K562 (cell line): ENCODE results near the gene SVOP. TPM values are rescaled to one million over a fixed set of nuclear protein-coding genes. Genes with fewer than 3 reads are reported as not detected.

Experiments used
- E2F6 ChIP-seq, 2 experiments: IDR thresholded peaks; 2 replicates each; pipeline ENCODE4 v1.6.1; 2011; ENCODE audit warnings: borderline replicate concordance in 1 of 2, control low read depth in 1 of 2, low read depth in 1 of 2, low read length in 1 of 2, mild to moderate bottlenecking in 1 of 2, mixed read lengths in 1 of 2, moderate library complexity in 1 of 2; ENCODE audit not compliant: insufficient read depth in 1 of 2, insufficient read length in 1 of 2, poor library complexity in 1 of 2, severe bottlenecking in 1 of 2; ENCODE audit errors: extremely low read depth in 1 of 2
- FOXM1 ChIP-seq, 2 experiments: fragments of 450-650 bp in 1 of 2; sonication (generic) in 1 of 2; formaldehyde crosslinking in 1 of 2; IDR thresholded peaks; 2 replicates each; pipeline versions ENCODE4 v1.6.1 to v1.9.0; 2017 to 2022; ENCODE audit warnings: low read depth in 2 of 2, mild to moderate bottlenecking in 2 of 2, missing genetic modification reagents in 1 of 2, moderate library complexity in 1 of 2
- MCM3 ChIP-seq: fragments of 450-650 bp; IDR thresholded peaks from 2 replicates; pipeline ENCODE4 v1.6.1; 2016
- MECOM ChIP-seq: fragments of 250-450 bp; sonication (Bioruptor Pico); IDR thresholded peaks from 2 replicates; pipeline ENCODE4 v1.8.0; 2022; ENCODE audit warnings: inconsistent platforms
- MEF2D ChIP-seq: conservative IDR thresholded peaks from 2 replicates; pipeline ENCODE4 v1.6.1; 2016; ENCODE audit warnings: low read depth, missing genetic modification characterization, missing compliant biosample characterization
- PML ChIP-seq: IDR thresholded peaks from 2 replicates; pipeline ENCODE4 v1.6.1; 2012; ENCODE audit warnings: low read length, inconsistent platforms
- PTTG1 ChIP-seq: fragments of 450-650 bp; IDR thresholded peaks from 2 replicates; pipeline ENCODE4 v1.6.1; 2016; ENCODE audit warnings: low read depth, mild to moderate bottlenecking, missing genetic modification characterization, missing compliant biosample characterization
- RBFOX2 ChIP-seq: fragments of 200-400 bp; formaldehyde crosslinking; IDR thresholded peaks from 2 replicates; pipeline ENCODE4 v1.6.1; 2017; ENCODE audit warnings: low read depth, mild to moderate bottlenecking, low read length, moderate library complexity
- RNF2 ChIP-seq: sonication (generic); IDR thresholded peaks from 2 replicates; pipeline ENCODE4 v1.6.1; 2016
- SAFB2 ChIP-seq: fragments of 200-400 bp; formaldehyde crosslinking; IDR thresholded peaks from 2 replicates; pipeline ENCODE4 v1.6.1; 2018; ENCODE audit warnings: borderline replicate concordance, low read length, low read depth, moderate library complexity; ENCODE audit not compliant: severe bottlenecking
- SOX6 ChIP-seq: fragments of 450-650 bp; IDR thresholded peaks from 2 replicates; pipeline ENCODE4 v1.6.1; 2014; ENCODE audit warnings: mild to moderate bottlenecking
- STAT5B ChIP-seq: fragments of 250-450 bp; sonication (Bioruptor Pico); IDR thresholded peaks from 2 replicates; pipeline ENCODE4 v1.8.0; 2021; ENCODE audit warnings: mild to moderate bottlenecking, inconsistent platforms
- TFAM ChIP-seq: fragments of 250-450 bp; sonication (Bioruptor Pico); conservative IDR thresholded peaks from 2 replicates; pipeline ENCODE4 v1.5.0; 2021; ENCODE audit warnings: mild to moderate bottlenecking, moderate library complexity
- ZNF639 ChIP-seq, 2 experiments: fragments of 200-800 bp in 1 of 2; sonication (Bioruptor generic) in 1 of 2; sonication (generic) in 1 of 2; formaldehyde crosslinking in 1 of 2; IDR thresholded peaks in 1 of 2; conservative IDR thresholded peaks in 1 of 2; 2 replicates each; pipeline versions ENCODE4 v1.5.0 to v1.6.1; 2016 to 2020; ENCODE audit warnings: missing compliant biosample characterization in 1 of 2, missing genetic modification characterization in 1 of 2, missing genetic modification reagents in 1 of 2
- ZNF764 ChIP-seq: fragments of 250-450 bp; sonication (Bioruptor Pico); IDR thresholded peaks from 2 replicates; pipeline ENCODE4 v1.4.0; 2020; ENCODE audit warnings: low read depth, mild to moderate bottlenecking, moderate library complexity
- ZNF766 ChIP-seq: fragments of 200-800 bp; sonication (Bioruptor generic); conservative IDR thresholded peaks from 2 replicates; pipeline ENCODE4 v1.6.1; 2016; ENCODE audit warnings: missing genetic modification characterization, missing compliant biosample characterization
- polyA plus RNA-seq, 8 experiments: library from polyadenylated mRNA; depleted of rRNA in 4 of 8; stranded (reverse) in 5 of 8; unstranded in 3 of 8; fragments of >200 nt; fragmentation: Nextera tagmentation in 2 of 8; fragmentation: Illumina TruSeq in 1 of 8; extraction: Ambion mirVana in 2 of 8; extraction: Trizol in 1 of 8; gene quantifications; 2 replicates each; pipeline versions ENCODE4 v1.2.1 to v1.2.3, GENCODE V29; 2011 to 2014; ENCODE audit warnings: inconsistent platforms in 1 of 8, missing spikeins in 1 of 8
- total RNA-seq, 7 experiments: library from RNA; depleted of rRNA in 6 of 7; stranded (reverse); fragments of >200 nt in 6 of 7; fragmentation: Illumina TruSeq in 2 of 7; extraction: Trizol in 2 of 7; gene quantifications; 2 replicates each; pipeline versions ENCODE4 v1.2.1 to v1.2.3, GENCODE V29; 2011 to 2021; ENCODE audit warnings: low replicate concordance in 1 of 7

Gene SVOP
- total and polyA plus RNA-seq, 9 of the 15 experiments (the other 6 are each of a cell fraction or from before 2014, with no cell fraction given): 0.01 to 0.09 (median 0.06) TPM; not detected in 1

DNA sequence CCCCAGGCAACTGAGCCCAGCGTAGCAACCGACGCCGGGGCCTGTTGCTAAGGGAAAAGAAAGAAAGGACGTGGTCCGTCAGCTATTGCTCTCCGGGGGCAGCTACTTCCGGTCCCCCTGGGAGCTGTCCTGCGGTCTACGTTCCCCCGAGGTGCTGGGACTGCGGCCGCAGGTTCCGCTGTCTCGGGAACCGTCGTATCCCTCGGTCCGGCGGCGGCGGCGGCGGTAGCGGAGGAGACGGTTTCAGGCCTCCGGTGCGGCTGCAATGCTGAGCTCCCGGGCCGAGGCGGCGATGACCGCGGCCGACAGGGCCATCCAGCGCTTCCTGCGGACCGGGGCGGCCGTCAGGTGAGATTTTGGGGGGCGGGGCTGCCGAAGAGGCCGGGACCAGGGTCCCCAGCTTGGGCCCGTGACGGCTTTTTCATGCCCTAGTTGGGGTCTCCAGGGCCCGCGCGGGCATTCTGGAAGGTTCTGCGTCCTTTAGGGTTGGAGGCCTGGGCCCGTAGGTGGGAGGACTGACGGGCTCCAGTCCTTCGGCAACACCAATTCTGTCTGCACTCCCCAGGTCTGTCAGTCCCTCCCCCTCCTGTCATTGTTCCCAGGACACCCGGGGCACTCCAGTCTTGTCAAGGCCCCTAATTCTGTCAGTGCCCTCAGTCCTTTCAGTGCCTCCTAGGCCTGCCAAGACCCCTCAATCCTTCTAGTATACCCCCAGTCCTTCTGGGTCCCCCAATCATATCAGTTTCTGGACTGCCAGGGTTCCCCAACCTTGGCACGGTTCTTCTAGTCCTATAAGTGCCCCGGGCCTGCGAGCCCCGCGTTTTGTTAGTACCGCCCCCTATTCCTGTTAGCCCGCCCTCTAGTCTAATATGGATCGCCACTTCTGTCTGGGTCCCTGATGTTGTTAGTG lies 31.8 kb upstream of the SVOP start, which contains the start of gene USP30 (continued):
- TF ChIP-seq TFAM (CRISPR knock-in tag) (no peak), SAFB2 (no peak), PTTG1 (no peak), RNF2 (0 out of 2 replicates have a peak, but pooled peaks have one; percentile 36), FOXM1 (IDR thresholded peaks at IDR 0.05; ENCODE audit: low read depth) (no peak; the same call in 1 of the 2 replicates), FOXM1 (CRISPR knock-in tag; IDR thresholded peaks at IDR 0.05; ENCODE audit: low read depth) (no peak), STAT5B (CRISPR knock-in tag) (no peak), ZNF639 (CRISPR knock-in tag; conservative IDR thresholded peaks at IDR 0.05 in 1 of 2, IDR thresholded peaks at IDR 0.05 in 1 of 2) (peak in 1 of 2 experiments; percentile 97; a peak in 2 of 4 replicates), SOX6 (peak; percentile 63; the same call in 1 of the 2 replicates), PML (no peak), MCM3 (no peak), E2F6 (IDR thresholded peaks at IDR 0.05; ENCODE audit: borderline replicate concordance in 1 of 2, extremely low read depth in 1 of 2, insufficient read depth in 1 of 2, insufficient read length in 1 of 2, low read depth in 1 of 2, low read length in 1 of 2, poor library complexity in 1 of 2, severe bottlenecking in 1 of 2) (no peak), MECOM (CRISPR knock-in tag) (no peak; the same call in 1 of the 2 replicates), ZNF766 (CRISPR knock-in tag) (peak; percentile 80), MEF2D (tag) (no peak; the same call in 1 of the 2 replicates), RBFOX2 (peak; percentile 78), ZNF764 (no peak)
